Measurements from ENCODE around the gene FAM167B. TPM values are rescaled to one million over a fixed set of nuclear protein-coding genes. Genes with fewer than 3 reads are reported as not detected.

The FAM167B gene
- polyA plus RNA-seq, 1 donor (not counting 4 experiments of a cell fraction or from before 2014, with no cell fraction given), result 0.07 TPM

- no peak for DNase-seq (ENCODE audit: low read depth, low spot score)
- Histone ChIP-seq H3K27ac (ENCODE audit: control insufficient read depth, insufficient read depth, low read length) (peak overlapping the region; percentile 76), H3K4me2 (ENCODE audit: control insufficient read depth, extremely low read depth, insufficient read depth, low read depth, low read length) (no peak overlapping the region), H3K79me2 (ENCODE audit: control insufficient read depth, insufficient read depth, low read length) (peaks cover 11% of the 10 kb centered on the region), H3K9me1 (ENCODE audit: control insufficient read depth, extremely low read depth, insufficient read depth, low read length) (no peaks in the 10 kb centered on the region), H3K36me3 (ENCODE audit: control insufficient read depth in 2 of 2, extremely low read depth in 1 of 2, insufficient read depth in 2 of 2, low read length in 2 of 2) (peaks cover 19 to 34% of the 10 kb centered on the region in 2 experiments), H2AFZ (ENCODE audit: control insufficient read depth, low read length) (no peak overlapping the region), H4K20me1 (ENCODE audit: control insufficient read depth, extremely low read depth, insufficient read depth, low read length) (no peaks in the 10 kb centered on the region), H3K27me3 (ENCODE audit: control insufficient read depth, extremely low read depth, insufficient read depth, low read length) (no peaks in the 10 kb centered on the region), H3K9me3 (ENCODE audit: control insufficient read depth, low read depth, low read length) (no peaks in the 10 kb centered on the region), H3K9ac (ENCODE audit: control insufficient read depth, extremely low read depth, insufficient read depth, low read length) (no peak overlapping the region), H3K4me3 (ENCODE audit: control insufficient read depth in 2 of 3, extremely low read depth in 1 of 3, insufficient read depth in 2 of 3, low read depth in 1 of 3, low read length in 3 of 3) (no peak overlapping the region), H3K4me1 (ENCODE audit: control insufficient read depth, extremely low read depth, insufficient read depth, low read length) (peaks cover 28% of the 10 kb centered on the region)
- no peak for FAIRE-seq
- TF ChIP-seq EZH2 (IDR thresholded peaks at IDR 0.05; ENCODE audit: low read length) (no peak), CTCF (optimal IDR thresholded peaks at IDR 0.05 in 1 of 3, IDR thresholded peaks at IDR 0.05 in 1 of 3, conservative IDR thresholded peaks at IDR 0.05 in 1 of 3; ENCODE audit: extremely low read depth in 1 of 3, insufficient read depth in 2 of 3, low read length in 3 of 3) (no peak)
- dilution Hi-C loops (cut with MboI; ENCODE audit: extremely low pct_ligation_motif_present, low sequenced_read_pairs), result no loop called here
These were observed 30.5 kb upstream of the FAM167B start for GRCh38 chr1:32216566-32216965.

- no peak for TF ChIP-seq CTCF (optimal IDR thresholded peaks at IDR 0.05 in 1 of 3, IDR thresholded peaks at IDR 0.05 in 1 of 3, conservative IDR thresholded peaks at IDR 0.05 in 1 of 3; ENCODE audit: extremely low read depth in 1 of 3, insufficient read depth in 2 of 3, low read length in 3 of 3)
- no peak for TF ChIP-seq EZH2 (IDR thresholded peaks at IDR 0.05; ENCODE audit: low read length)
- H2AFZ ChIP-seq (ENCODE audit: control insufficient read depth, low read length), result no peak overlapping the region
- no peak overlapping the region for H3K4me2 ChIP-seq (ENCODE audit: control insufficient read depth, extremely low read depth, insufficient read depth, low read depth, low read length)
- no peaks in the 10 kb centered on the region for H3K27me3 ChIP-seq (ENCODE audit: control insufficient read depth, extremely low read depth, insufficient read depth, low read length)
- peaks cover 15 to 40% of the 10 kb centered on the region in 2 experiments for H3K36me3 ChIP-seq (ENCODE audit: control insufficient read depth in 2 of 2, extremely low read depth in 1 of 2, insufficient read depth in 2 of 2, low read length in 2 of 2)
- DNase-seq (ENCODE audit: low read depth, low spot score) (no peak), FAIRE-seq (no peak)
- H3K4me3 ChIP-seq (ENCODE audit: control insufficient read depth in 2 of 3, extremely low read depth in 1 of 3, insufficient read depth in 2 of 3, low read depth in 1 of 3, low read length in 3 of 3), result no peak overlapping the region
- H3K9ac ChIP-seq (ENCODE audit: control insufficient read depth, extremely low read depth, insufficient read depth, low read length), result no peak overlapping the region
- peaks cover 39% of the 10 kb centered on the region for H3K4me1 ChIP-seq (ENCODE audit: control insufficient read depth, extremely low read depth, insufficient read depth, low read length)
- dilution Hi-C loops (cut with MboI; ENCODE audit: extremely low pct_ligation_motif_present, low sequenced_read_pairs), result no loop called here
- H3K27ac ChIP-seq (ENCODE audit: control insufficient read depth, insufficient read depth, low read length), result no peak overlapping the region
- H3K79me2 ChIP-seq (ENCODE audit: control insufficient read depth, insufficient read depth, low read length), result peaks cover 30% of the 10 kb centered on the region
- no peaks in the 10 kb centered on the region for H3K9me3 ChIP-seq (ENCODE audit: control insufficient read depth, low read depth, low read length)
- no peaks in the 10 kb centered on the region for H3K9me1 ChIP-seq (ENCODE audit: control insufficient read depth, extremely low read depth, insufficient read depth, low read length)
- H4K20me1 ChIP-seq (ENCODE audit: control insufficient read depth, extremely low read depth, insufficient read depth, low read length), result no peaks in the 10 kb centered on the region
These were observed 28.0 kb upstream of the FAM167B start for GRCh38 chr1:32219022-32219421.
